Measurements from ENCODE around the gene IQCN.

DNA sequence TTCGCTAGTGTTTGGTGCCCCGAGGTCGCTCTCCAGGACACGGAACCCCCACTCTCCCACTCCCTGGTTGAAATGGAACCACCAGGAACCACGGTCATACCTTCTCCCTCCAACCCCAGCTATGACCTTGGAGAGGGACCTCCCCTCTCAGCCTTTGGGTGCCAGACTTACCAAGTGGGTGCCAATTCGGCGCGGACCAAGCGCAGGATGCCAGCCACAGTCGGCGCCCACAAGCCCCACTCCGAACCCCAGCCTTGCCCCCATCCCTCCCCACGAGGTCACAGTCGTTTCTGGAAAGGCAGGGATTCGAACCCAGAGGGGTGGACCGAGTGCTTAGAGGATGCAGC is 48.9 kb downstream of the IQCN start:
- TF ChIP-seq, protein P1, sequence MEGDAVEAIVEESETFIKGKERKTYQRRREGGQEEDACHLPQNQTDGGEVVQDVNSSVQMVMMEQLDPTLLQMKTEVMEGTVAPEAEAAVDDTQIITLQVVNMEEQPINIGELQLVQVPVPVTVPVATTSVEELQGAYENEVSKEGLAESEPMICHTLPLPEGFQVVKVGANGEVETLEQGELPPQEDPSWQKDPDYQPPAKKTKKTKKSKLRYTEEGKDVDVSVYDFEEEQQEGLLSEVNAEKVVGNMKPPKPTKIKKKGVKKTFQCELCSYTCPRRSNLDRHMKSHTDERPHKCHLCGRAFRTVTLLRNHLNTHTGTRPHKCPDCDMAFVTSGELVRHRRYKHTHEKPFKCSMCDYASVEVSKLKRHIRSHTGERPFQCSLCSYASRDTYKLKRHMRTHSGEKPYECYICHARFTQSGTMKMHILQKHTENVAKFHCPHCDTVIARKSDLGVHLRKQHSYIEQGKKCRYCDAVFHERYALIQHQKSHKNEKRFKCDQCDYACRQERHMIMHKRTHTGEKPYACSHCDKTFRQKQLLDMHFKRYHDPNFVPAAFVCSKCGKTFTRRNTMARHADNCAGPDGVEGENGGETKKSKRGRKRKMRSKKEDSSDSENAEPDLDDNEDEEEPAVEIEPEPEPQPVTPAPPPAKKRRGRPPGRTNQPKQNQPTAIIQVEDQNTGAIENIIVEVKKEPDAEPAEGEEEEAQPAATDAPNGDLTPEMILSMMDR (IDR thresholded peaks at IDR 0.05): no peak
- TF ChIP-seq EZH2 (IDR thresholded peaks at IDR 0.05; ENCODE audit: borderline replicate concordance, insufficient read depth, low read depth, low read length, poor library complexity, severe bottlenecking): no peak
